Stimulated activated naive CD8-positive, alpha-beta T cell treated with anti-CD3 and anti-CD28 coated beads, Interleukin-15, Interleukin-2, amounts not matched to agents 100 ng/mL and 50 ng/mL, for 24 hours (primary cell): ENCODE data around the gene DIAPH3.

Experiments
- H3K27ac Mint-ChIP-seq: one replicate; pipeline ENCODE4 v1.8.0; 2021; ENCODE audit warnings: mild to moderate bottlenecking, mixed read lengths
- H3K27me3 Mint-ChIP-seq: one replicate; pipeline ENCODE4 v1.8.0; 2021; ENCODE audit warnings: mixed read lengths
- H3K36me3 Mint-ChIP-seq: one replicate; pipeline ENCODE4 v1.8.0; 2021; ENCODE audit warnings: low read depth, mixed read lengths
- H3K4me1 Mint-ChIP-seq: one replicate; pipeline ENCODE4 v1.8.0; 2021; ENCODE audit warnings: low read depth, mixed read lengths
- H3K4me3 Mint-ChIP-seq: one replicate; pipeline ENCODE4 v1.8.0; 2021; ENCODE audit warnings: mild to moderate bottlenecking, mixed read lengths
- H3K9me3 Mint-ChIP-seq: one replicate; pipeline ENCODE4 v1.8.0; 2021; ENCODE audit warnings: mixed read lengths

The DIAPH3 gene

GRCh38 chr13:59950266-59950665 lies 213.5 kb downstream of the DIAPH3 start:
- H3K36me3 Mint-ChIP-seq = no peaks in the 10 kb centered on the region
- H3K9me3 Mint-ChIP-seq = peaks cover 5% of the 10 kb centered on the region
- no peaks in the 10 kb centered on the region for H3K4me1 Mint-ChIP-seq

GRCh38 chr13:59948686-59949085 lies 215.0 kb downstream of the DIAPH3 start:
- no peak overlapping the region for H3K4me3 Mint-ChIP-seq
- H3K27ac Mint-ChIP-seq = no peak overlapping the region
- H3K36me3 Mint-ChIP-seq = no peaks in the 10 kb centered on the region
- no peaks in the 10 kb centered on the region for H3K4me1 Mint-ChIP-seq
- no peaks in the 10 kb centered on the region for H3K27me3 Mint-ChIP-seq
- H3K9me3 Mint-ChIP-seq = peaks cover 4% of the 10 kb centered on the region

More at GRCh38 chr13:59950266-59950665, 213.5 kb downstream of the DIAPH3 start:
- Mint-ChIP-seq H3K4me3 (no peak overlapping the region), H3K27ac (no peak overlapping the region), H3K27me3 (no peaks in the 10 kb centered on the region)

GRCh38 chr13:59946944-59947343 lies 216.8 kb downstream of the DIAPH3 start:
- Mint-ChIP-seq H3K36me3 (no peaks in the 10 kb centered on the region), H3K27me3 (no peaks in the 10 kb centered on the region), H3K4me3 (no peak overlapping the region), H3K4me1 (no peaks in the 10 kb centered on the region), H3K27ac (no peak overlapping the region), H3K9me3 (peaks cover 4% of the 10 kb centered on the region)

- no peaks in the 10 kb centered on the region for H3K36me3 Mint-ChIP-seq
- no peak overlapping the region for H3K4me3 Mint-ChIP-seq
- peaks cover 23% of the 10 kb centered on the region for H3K9me3 Mint-ChIP-seq
- H3K27ac Mint-ChIP-seq = no peak overlapping the region
- H3K27me3 Mint-ChIP-seq = no peaks in the 10 kb centered on the region
- no peaks in the 10 kb centered on the region for H3K4me1 Mint-ChIP-seq
Measured at GRCh38 chr13:59931621-59932020, 232.1 kb downstream of the DIAPH3 start.

GRCh38 chr13:59924256-59924655 lies 239.5 kb downstream of the DIAPH3 start:
- H3K4me1 Mint-ChIP-seq = no peaks in the 10 kb centered on the region
- no peaks in the 10 kb centered on the region for H3K27me3 Mint-ChIP-seq
- no peaks in the 10 kb centered on the region for H3K36me3 Mint-ChIP-seq
- H3K4me3 Mint-ChIP-seq = no peak overlapping the region
- H3K9me3 Mint-ChIP-seq = peaks cover 23% of the 10 kb centered on the region
- no peak overlapping the region for H3K27ac Mint-ChIP-seq

GRCh38 chr13:59915252-59915651 lies 248.5 kb downstream of the DIAPH3 start:
- H3K27me3 Mint-ChIP-seq = no peaks in the 10 kb centered on the region
- H3K36me3 Mint-ChIP-seq = no peaks in the 10 kb centered on the region
- no peaks in the 10 kb centered on the region for H3K9me3 Mint-ChIP-seq
- H3K4me3 Mint-ChIP-seq = no peak overlapping the region
- H3K27ac Mint-ChIP-seq = no peak overlapping the region
- no peaks in the 10 kb centered on the region for H3K4me1 Mint-ChIP-seq

GRCh38 chr13:59914556-59914955 lies 249.2 kb downstream of the DIAPH3 start:
- Mint-ChIP-seq H3K36me3 (no peaks in the 10 kb centered on the region), H3K27ac (no peak overlapping the region), H3K27me3 (no peaks in the 10 kb centered on the region), H3K4me3 (no peak overlapping the region), H3K9me3 (no peaks in the 10 kb centered on the region), H3K4me1 (no peaks in the 10 kb centered on the region)

GRCh38 chr13:59906413-59907049 lies 257.2 kb downstream of the DIAPH3 start:
- Mint-ChIP-seq H3K4me3 (no peak overlapping the region), H3K4me1 (no peaks in the 10 kb centered on the region), H3K36me3 (no peaks in the 10 kb centered on the region), H3K27ac (no peak overlapping the region), H3K9me3 (no peaks in the 10 kb centered on the region), H3K27me3 (no peaks in the 10 kb centered on the region)

- H3K4me1 Mint-ChIP-seq = peaks cover 5% of the 10 kb centered on the region
- H3K9me3 Mint-ChIP-seq = no peaks in the 10 kb centered on the region
- H3K4me3 Mint-ChIP-seq = no peak overlapping the region
- no peaks in the 10 kb centered on the region for H3K36me3 Mint-ChIP-seq
- no peaks in the 10 kb centered on the region for H3K27me3 Mint-ChIP-seq
- no peak overlapping the region for H3K27ac Mint-ChIP-seq
Measured at GRCh38 chr13:59901191-59901590, 262.5 kb downstream of the DIAPH3 start.

GRCh38 chr13:59898066-59898465 lies 265.7 kb downstream of the DIAPH3 start:
- Mint-ChIP-seq H3K4me1 (peaks cover 5% of the 10 kb centered on the region), H3K27ac (no peak overlapping the region), H3K36me3 (no peaks in the 10 kb centered on the region), H3K9me3 (no peaks in the 10 kb centered on the region), H3K27me3 (no peaks in the 10 kb centered on the region), H3K4me3 (no peak overlapping the region)

- Mint-ChIP-seq H3K27me3 (no peaks in the 10 kb centered on the region), H3K27ac (no peak overlapping the region), H3K4me3 (no peak overlapping the region), H3K36me3 (no peaks in the 10 kb centered on the region), H3K4me1 (no peaks in the 10 kb centered on the region), H3K9me3 (no peaks in the 10 kb centered on the region)
Measured at GRCh38 chr13:59893266-59893665, 270.5 kb downstream of the DIAPH3 start.

- Mint-ChIP-seq H3K36me3 (no peaks in the 10 kb centered on the region), H3K27me3 (no peaks in the 10 kb centered on the region), H3K27ac (no peak overlapping the region), H3K9me3 (no peaks in the 10 kb centered on the region), H3K4me1 (no peaks in the 10 kb centered on the region), H3K4me3 (no peak overlapping the region)
Measured at GRCh38 chr13:59891053-59891452, 272.7 kb downstream of the DIAPH3 start.

GRCh38 chr13:59890054-59890453 lies 273.7 kb downstream of the DIAPH3 start:
- Mint-ChIP-seq H3K4me1 (no peaks in the 10 kb centered on the region), H3K4me3 (no peak overlapping the region)

GRCh38 chr13:59888408-59888807 lies 275.3 kb downstream of the DIAPH3 start:
- H3K4me1 Mint-ChIP-seq = no peaks in the 10 kb centered on the region
- H3K36me3 Mint-ChIP-seq = no peaks in the 10 kb centered on the region
- H3K27ac Mint-ChIP-seq = no peak overlapping the region
- no peaks in the 10 kb centered on the region for H3K9me3 Mint-ChIP-seq
- H3K4me3 Mint-ChIP-seq = no peak overlapping the region
- H3K27me3 Mint-ChIP-seq = no peaks in the 10 kb centered on the region

More at GRCh38 chr13:59890054-59890453, 273.7 kb downstream of the DIAPH3 start:
- Mint-ChIP-seq H3K9me3 (no peaks in the 10 kb centered on the region), H3K27ac (no peak overlapping the region), H3K27me3 (no peaks in the 10 kb centered on the region), H3K36me3 (no peaks in the 10 kb centered on the region)

- Mint-ChIP-seq H3K27ac (no peak overlapping the region), H3K36me3 (no peaks in the 10 kb centered on the region), H3K27me3 (no peaks in the 10 kb centered on the region), H3K4me1 (no peaks in the 10 kb centered on the region), H3K4me3 (no peak overlapping the region), H3K9me3 (no peaks in the 10 kb centered on the region)
Measured at GRCh38 chr13:59885076-59885475, 278.7 kb downstream of the DIAPH3 start.

- H3K27ac Mint-ChIP-seq = no peak overlapping the region
- no peaks in the 10 kb centered on the region for H3K9me3 Mint-ChIP-seq
- H3K36me3 Mint-ChIP-seq = no peaks in the 10 kb centered on the region
- H3K4me1 Mint-ChIP-seq = no peaks in the 10 kb centered on the region
- no peaks in the 10 kb centered on the region for H3K27me3 Mint-ChIP-seq
- no peak overlapping the region for H3K4me3 Mint-ChIP-seq
Measured at GRCh38 chr13:59883885-59884284, 279.8 kb downstream of the DIAPH3 start.
